Pulmonary artery endothelial cell (primary cell): ENCODE results near the gene ARFGAP3. TPM values are rescaled to one million over a fixed set of nuclear protein-coding genes. Genes with fewer than 3 reads are reported as not detected.

Source experiments
- DNase-seq: peaks from one replicate; pipeline ENCODE4 v3.0.0-alpha.2; 2011; ENCODE audit warnings: low read depth, low spot score
- total RNA-seq: library from RNA; depleted of rRNA; stranded (reverse); fragments of >200 nt; gene quantifications from 2 replicates; pipeline ENCODE4 v1.2.3, GENCODE V29; 2014

Gene ARFGAP3, protein sequence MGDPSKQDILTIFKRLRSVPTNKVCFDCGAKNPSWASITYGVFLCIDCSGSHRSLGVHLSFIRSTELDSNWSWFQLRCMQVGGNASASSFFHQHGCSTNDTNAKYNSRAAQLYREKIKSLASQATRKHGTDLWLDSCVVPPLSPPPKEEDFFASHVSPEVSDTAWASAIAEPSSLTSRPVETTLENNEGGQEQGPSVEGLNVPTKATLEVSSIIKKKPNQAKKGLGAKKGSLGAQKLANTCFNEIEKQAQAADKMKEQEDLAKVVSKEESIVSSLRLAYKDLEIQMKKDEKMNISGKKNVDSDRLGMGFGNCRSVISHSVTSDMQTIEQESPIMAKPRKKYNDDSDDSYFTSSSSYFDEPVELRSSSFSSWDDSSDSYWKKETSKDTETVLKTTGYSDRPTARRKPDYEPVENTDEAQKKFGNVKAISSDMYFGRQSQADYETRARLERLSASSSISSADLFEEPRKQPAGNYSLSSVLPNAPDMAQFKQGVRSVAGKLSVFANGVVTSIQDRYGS
- 59.6 and 60.3 TPM in 2 replicates for total RNA-seq

DNA sequence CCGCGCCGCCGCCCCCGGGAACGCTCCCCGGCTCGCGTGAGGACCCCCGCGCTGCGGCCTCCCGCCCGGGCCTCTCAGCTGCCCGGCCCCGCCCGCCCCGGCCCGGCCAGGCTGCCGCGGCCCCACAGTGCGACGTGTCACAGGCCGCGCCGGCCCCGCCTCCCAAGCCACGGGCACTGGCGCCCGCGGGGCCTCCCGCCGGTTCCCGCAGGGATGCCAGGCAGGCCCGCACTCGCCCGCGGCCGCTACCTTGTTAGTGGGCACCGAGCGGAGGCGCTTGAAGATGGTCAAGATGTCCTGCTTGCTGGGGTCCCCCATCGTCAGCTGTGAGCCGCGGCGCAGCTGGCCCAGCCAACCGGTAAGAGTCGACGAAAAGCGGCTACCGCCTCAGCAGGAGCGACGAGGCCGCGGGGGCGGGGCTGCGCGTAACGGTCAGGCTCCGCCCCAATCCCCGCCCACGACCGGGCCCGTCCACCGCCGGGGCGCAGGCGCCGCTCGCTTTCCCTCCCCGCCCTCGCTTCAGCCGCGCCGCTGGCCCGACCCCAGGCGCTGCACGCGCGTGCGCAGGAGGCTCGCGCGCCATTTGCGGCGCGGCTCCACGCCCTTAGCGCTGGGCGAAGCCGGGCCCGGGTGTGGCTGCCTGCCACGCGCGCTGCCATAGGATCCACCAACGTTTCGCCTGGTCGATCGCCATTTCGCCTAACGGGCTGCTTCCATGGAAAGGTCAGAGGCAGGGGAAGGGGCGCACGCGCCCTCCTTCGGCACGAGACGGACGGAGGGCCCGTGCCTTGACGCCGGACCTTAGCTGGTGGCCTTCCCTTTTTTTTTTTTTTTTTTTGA lies at the start of gene ARFGAP3:
Gene ARFGAP3, minus strand, starts transcription at position 409 of the 840 bp plus-strand sequence. Its CDS starts 91 bp downstream, at position 318.
- peak; percentile 74 for DNase-seq

- no peak for DNase-seq
Observed at GRCh38 chr22:42905702-42906183, 48.7 kb upstream of the ARFGAP3 start.

GRCh38 chr22:42905217-42905616 lies 48.1 kb upstream of the ARFGAP3 start:
- DNase-seq, result no peak

DNA sequence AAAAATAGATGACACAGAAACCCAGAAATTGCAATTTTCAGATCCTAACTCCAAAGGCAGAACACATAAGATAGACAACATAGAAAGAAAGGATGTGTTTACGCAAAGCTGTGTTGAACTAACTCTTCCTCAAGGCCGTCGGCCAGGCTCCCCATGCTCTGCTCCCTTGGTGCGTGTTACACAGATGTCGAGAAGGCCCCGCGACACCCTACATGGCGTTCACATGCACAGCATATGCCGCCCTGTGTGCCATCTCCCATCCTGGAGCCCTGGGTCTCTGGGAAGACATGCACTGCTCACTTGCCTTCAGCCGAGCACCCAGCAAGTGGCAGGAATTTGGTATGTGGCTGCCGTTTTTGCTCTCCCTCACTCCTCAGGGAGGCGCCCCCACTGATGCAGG lies 47.0 kb upstream of the ARFGAP3 start:
- no peak for DNase-seq

DNA sequence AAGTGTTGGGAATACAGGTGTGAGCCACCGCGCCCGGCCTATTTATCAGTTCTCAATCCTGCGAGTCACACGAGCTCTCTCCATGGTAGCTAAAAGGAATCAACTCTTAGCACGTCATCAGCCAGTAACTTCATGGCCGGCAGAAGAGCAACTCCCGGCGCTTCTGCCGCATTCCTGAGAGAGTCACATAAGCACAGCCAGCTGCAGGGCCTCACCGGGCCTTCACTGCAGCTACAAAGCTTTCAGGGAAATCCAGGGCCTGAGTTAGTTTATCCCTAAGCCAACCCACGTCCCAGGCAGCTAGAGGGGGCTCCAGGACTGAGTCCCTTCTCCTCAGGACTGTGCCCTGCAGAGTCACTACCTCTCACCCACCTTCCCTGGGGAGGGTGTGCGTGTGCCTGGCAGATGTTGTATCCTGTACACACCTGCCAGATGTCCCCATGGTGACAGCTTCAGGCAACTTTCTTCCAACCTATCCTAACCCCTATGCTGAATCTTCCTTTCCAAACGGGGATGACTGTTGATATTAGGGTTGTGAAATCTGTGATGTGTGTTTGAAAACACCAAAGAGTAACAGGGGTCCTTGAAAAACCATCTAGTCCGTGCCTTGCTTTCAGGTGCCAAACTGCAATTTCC lies 45.9 kb upstream of the ARFGAP3 start:
- no peak for DNase-seq

DNA sequence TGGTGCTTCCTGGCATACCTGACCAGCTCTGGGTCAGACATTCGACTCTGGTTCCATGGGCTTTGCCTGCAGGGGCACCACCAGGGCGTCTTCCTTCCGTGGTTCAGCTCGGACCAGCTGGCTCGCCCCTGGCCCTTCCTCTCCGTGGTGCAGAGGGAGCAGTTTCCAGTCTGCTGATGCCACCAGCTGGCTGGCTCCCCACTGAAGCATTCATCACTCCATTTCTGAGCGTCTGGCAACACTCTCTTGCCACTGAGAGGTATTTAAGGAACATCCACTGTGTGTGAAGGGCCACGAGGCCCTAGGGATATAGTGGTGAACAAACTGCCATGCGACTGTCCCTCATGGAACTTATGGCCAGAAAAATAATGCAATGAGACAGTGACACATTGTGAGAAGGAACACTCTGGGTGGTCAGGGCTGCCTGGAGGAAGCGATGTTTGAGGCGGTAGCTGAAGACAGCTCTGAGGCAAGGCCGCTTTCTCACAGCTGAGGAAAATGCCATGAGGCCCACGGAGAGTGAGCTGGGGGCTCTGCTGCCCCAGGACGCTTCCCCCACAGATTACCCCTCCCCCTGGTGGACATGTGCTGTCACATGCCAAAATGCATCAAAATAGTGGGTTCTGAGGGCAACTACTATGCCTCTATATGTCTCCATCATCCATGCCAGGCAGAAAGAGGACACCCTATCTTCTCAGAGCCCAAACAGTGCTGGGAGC lies 44.9 kb upstream of the ARFGAP3 start:
- no peak for DNase-seq

DNA sequence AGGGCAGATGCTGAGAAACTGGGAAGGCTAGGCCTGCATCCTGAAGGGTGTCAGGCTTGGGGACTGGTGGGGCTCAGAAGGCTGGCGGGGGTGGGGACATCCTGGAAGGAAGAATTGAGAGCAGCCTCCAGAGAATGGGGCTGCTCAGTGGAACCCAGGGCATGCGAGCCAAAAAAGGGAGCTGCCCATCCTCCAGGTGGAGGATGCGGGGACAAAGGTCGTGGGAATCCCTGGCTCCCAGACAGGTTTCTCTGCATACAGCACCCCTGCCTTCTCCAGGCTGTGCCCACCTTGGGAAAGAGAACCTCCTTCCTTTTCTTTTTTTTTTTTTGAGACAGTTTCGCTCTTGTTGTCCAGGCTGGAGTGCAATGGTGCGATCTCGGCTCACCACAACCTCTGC lies 40.9 kb upstream of the ARFGAP3 start:
- no peak for DNase-seq

DNA sequence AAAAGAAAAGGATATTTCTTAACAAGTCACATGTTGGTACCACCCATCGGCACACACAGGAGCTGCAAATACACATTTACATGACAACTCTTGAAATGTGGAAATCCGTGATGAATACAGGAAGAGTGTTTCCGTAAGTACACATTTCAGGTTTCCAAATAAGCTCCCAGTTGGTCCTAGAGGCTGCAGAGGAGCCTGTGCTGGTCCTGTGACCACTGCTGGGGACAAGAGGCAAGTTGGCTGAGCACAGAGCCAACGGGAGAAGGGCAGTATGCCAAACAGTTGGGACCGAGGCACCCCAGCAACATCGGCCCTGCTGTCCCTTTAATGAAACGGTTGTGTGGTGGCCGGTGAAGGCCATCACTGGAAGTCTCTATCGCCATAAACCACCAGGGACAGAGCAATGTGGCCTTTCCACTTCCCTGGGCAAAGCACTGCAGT lies 38.5 kb upstream of the ARFGAP3 start:
- no peak for DNase-seq

DNA sequence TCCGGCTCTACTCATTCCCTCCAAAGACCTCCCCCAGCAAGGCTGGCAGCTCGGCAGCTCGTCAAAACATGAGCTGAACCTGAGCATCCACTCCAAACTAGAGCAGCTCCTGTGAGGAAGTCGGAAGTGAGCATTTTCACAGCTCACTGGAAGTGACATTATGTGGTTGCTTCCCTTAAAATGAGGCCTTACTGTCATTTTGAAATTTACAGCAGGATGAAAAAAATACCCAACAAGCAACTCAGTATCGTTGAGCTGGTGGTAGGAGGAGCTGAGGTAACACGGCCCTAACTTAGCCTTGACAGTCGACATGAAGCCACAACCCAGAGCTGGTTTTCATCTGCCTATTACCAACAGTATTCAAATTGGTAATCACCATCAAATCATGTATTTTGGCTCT lies 38.0 kb upstream of the ARFGAP3 start:
- DNase-seq, result no peak

DNA sequence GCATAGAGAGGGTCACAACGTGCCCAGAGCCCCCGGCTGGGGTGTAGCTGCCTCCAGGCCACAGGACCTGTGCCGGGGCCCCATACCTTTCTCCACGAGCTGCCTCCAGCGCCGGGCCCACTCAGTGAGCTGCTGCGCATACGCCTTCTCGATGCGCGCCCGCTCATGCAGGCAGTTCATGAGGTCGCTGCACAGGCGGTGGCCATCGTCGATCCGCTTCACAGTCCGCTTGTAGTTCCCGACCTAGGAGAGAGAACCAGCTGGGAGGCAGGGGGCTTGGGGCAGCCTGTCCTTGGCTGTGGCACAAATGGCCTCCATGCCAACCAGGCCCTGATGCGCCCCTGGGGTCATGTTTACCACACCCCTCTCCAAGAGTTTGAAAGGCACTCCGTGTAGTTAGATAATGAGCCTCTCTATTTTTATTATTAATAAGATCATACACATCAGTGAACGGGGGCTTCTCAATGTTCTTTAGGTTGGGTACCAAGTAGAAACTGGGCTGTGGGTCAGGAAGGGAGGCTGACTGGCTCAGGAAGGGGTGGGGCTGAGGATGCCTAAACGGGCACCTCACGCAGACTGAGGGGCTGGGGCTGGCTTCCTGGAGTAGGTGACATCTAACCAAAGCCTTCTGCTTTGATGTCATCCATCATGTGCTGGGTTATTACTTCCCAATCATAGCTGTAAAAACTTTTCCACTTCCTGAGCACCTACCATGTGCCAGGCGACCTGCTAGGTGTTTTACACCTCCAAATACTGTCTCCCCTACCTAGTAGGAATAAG lies 36.5 kb upstream of the ARFGAP3 start:
- no peak for DNase-seq

- DNase-seq, result no peak
Observed at GRCh38 chr22:42892571-42893316, 35.7 kb upstream of the ARFGAP3 start.

DNA sequence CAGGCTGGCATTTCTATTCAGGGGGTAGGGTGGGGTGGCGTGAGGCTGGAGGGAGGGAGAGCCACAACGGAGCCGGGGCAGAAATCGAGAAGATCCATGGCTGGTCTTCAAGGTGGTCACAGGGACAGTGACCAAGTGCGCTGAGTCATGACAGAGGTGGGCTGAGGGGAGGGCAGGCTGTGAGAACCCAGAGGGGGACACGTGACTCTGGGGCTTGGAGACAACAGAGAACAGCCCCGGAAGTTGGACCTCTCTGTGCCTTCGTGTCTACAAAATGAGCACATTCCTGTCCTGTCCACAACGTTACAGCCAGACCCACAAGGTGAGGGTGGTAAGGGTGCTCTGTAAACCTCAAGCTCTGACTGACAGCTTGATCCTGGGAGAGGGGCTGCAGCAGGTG lies 35.1 kb upstream of the ARFGAP3 start:
- no peak for DNase-seq

DNA sequence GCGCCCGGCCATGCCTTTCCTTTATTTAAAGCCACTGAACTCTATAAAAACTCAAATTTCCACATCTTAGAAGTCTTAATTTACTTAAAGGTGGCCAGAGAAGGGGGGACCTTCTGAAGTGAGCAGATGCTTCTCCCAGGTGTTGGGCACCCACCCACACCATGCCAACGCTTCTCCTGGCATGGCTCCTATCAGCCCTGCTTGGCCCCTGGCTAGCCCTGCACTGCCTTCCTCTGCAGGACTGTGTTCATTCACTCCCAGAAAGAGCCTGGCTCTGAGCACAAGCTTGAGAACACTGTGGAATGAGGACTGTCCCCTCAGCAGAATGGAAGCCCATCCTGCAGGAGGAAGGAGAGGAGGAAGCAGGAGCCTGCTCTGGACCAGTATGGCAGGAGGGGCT lies 34.6 kb upstream of the ARFGAP3 start:
- DNase-seq, result no peak

- no peak for DNase-seq
Observed at GRCh38 chr22:42891008-42891407, 33.9 kb upstream of the ARFGAP3 start.

GRCh38 chr22:42889304-42889703 lies 32.2 kb upstream of the ARFGAP3 start:
- no peak for DNase-seq

DNA sequence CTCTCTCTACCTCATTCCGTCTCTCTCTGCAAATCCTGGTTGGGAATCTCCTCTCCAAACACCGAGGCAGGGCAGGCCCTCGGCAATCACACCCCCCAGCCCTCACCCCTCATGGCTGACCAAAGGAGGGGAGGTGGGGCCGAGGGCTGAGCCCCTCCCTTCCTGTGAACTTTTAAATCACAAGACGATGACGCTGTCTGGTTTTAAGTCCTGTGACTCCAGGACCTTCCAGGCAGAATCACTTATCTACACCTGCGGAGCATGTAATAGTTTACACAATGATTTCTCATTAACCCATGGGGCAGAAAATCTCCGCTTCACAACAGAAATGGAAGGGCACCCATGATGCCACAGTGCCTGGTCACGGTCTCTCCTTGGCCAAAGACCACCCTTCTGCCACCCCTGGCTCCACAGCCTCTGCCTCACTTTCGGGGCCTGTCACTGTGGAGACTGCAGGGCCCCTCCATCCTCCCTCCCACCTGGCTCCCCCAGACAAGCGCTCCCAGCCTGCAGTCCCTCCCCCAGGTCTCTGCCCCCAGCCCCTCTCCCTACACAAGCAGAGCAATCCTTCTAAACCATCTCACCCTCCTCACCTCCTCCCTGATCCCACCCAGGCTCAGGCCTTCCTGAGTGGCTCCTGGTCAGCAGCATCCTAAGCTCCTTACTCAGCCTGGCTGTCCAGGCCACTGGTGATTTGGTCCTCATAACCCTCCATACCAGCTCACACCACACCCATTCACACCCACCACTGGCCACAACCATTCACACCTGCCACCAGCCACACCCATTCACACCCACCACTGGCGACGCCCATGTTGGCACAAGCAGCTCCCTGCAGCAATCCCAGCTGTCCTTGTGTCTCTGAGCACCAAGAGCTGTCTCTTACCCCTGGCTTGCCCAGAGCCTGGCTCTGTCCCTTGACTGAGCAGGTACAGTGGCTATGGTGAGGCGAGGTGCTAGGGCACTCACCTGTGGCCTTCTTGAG lies 30.7 kb upstream of the ARFGAP3 start:
- no peak for DNase-seq

- no peak for DNase-seq
Observed at GRCh38 chr22:42887120-42887519, 30.0 kb upstream of the ARFGAP3 start.

GRCh38 chr22:42885446-42885845 lies 28.4 kb upstream of the ARFGAP3 start:
- no peak for DNase-seq
